ENCODE results near the gene CFAP107.
"Not testable (repeated sequence)": the region's sequence is repeated elsewhere in the genome, so short reads cannot be mapped to it uniquely, and the experiment has no call there.

CFAP107 gene

DNA sequence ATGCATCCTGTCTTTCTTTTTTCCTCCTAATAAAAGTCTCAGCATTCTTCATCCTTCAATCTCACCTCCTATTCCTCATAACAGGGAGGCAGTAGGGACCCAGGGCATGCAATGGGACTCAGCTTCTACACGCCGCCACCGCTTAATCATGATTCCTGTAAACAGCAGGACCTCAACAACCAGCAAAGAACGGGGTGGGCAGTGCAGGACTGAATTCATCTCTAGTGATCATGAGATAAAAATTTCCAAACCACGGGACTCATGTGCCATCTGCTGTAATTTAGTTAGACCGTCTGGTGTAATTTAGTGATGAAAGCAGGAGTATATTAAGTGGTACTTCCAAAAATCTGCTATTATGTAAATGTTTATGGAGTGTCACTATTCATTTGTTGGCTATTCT is 32.9 kb downstream of the CFAP107 start:
- no peak for DNase-seq (ENCODE audit: low read depth)

- not testable (repeated sequence) for DNase-seq (ENCODE audit: low read depth)
These were observed 35.5 kb downstream of the CFAP107 start for GRCh38 chr1:12781488-12781887.

- DNase-seq (ENCODE audit: low read depth) = not testable (repeated sequence)
These were observed 37.8 kb downstream of the CFAP107 start for GRCh38 chr1:12783783-12784182.

DNA sequence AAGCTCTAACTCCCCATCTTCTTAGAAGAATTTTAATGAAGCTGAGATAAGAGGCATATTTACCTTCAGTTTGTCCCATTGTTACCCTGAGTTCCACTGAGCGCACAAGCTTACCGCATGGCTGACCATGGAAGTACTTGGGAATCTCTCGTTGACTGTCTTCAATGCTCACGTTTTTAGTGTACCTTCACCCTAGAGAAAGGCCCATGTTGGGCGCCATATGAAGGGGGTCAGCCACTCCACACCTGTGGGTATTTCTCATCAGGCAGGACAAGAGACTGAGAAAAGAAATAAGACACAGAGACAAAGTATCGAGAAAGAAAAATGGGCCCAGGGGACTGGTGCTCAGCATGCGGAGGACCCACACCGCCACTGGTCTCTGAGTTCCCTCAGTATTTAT is 38.7 kb downstream of the CFAP107 start:
- not testable (repeated sequence) for DNase-seq (ENCODE audit: low read depth)

DNA sequence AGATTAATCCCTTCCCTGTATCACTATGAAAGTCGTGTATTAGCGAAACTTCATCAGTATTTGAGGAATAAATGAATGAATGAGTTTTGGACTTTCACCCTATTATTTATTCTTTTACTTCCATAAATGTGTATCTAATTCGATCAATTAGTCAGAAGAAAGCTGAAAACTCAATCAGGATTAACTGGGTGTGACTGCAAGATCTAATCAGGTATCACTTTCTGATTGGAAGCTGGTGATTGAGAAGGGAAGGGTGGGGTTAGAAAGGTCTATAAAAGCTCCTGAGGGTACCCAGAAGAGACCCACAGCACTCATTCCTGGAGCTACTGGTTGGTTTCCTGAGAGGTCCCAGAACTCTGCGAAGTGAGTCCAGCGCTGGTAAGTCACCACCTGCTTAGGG is 45.1 kb downstream of the CFAP107 start, which contains the start of gene PRAMEF1:
PRAMEF1 (plus strand) TSS at position 301 of the 400 bp plus-strand sequence. CDS start 1,831 bp downstream, outside the sequence.
- not testable (repeated sequence) for DNase-seq (ENCODE audit: low read depth)

- DNase-seq (ENCODE audit: low read depth) = no peak
These were observed 52.9 kb downstream of the CFAP107 start for GRCh38 chr1:12798911-12799310.

DNA sequence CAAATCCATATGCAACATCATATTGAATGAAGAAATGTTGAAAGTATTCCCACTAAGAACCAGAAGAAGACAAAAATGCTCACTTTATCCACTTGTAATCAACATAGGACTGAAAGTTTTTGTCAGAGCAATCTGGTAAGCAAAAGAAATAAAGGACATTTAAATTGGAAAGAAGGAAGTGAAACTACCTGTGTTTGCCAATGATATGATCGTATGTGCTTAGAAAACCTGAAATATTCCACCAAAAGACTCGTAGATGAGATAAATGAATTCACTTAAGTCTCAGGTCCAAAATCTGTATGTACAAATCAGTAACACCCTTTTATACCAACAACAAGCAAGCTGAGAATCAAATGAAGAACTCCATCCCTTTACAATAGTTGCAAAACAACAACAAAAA is 53.7 kb downstream of the CFAP107 start:
- no peak for DNase-seq (ENCODE audit: low read depth)

GRCh38 chr1:12809933-12810332 is 63.9 kb downstream of the CFAP107 start:
- no peak for DNase-seq (ENCODE audit: low read depth)

DNA sequence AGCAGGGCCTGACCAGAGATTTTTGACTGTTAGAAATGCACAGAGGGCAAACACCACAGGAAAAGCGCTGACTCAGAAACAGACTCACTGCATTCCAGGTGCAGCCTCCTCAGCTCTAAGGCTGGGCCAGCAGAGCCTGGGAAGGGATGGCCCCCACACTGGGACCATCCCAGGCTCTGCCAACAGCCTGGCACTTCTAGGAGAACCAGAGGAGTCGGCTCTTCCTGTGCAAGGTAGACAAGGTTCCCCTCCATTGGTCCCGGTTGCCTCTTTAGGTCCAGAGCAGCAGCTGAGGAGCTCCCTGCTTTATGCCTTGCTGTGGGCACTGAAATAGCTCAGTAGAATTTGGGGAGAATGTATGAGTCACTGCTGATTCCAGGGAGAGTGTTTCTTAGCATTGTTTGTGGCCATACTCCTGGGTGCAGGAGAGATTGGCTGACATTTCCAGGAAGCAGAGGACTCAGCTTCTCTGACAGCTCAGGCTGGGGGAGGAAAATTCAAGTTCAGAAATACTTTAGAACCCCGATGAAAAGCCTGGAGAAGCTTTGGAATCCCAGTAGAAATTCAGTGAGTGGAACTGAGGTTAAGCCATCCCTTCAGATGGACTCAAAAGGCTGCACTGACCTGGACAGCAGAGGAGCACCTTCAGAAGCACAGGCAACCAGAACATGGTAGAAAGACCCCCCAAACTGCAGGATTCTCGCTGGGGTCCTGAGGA is 64.8 kb downstream of the CFAP107 start:
- no peak for DNase-seq (ENCODE audit: low read depth)

- DNase-seq (ENCODE audit: low read depth) = no peak
These were observed 65.4 kb downstream of the CFAP107 start for GRCh38 chr1:12811409-12811784.
